ENCODE measurements around the gene GGT6. TPM values are rescaled to one million over a fixed set of nuclear protein-coding genes. Genes with fewer than 3 reads are reported as not detected.

The GGT6 gene
- total RNA-seq, 1 experiment from 2014 or later, result not detected

Other genes starting within 250 kb of the GGT6 start
- 39.8 and 50.6 TPM in 2 replicates for gene UBE2G1, start 193.9 kb downstream of the GGT6 start, total RNA-seq (2014; rRNA removed; shearing (Covaris generic))
- gene SPNS3, start 126.6 kb downstream of the GGT6 start, total RNA-seq (2014; rRNA removed; shearing (Covaris generic)), result not detected in 2 replicates
- gene SPNS2, start 61.7 kb downstream of the GGT6 start, total RNA-seq (2014; rRNA removed; shearing (Covaris generic)), result 0.11 TPM in 1 of 2 replicates, not detected in the other
- gene MYBBP1A, start 5.2 kb downstream of the GGT6 start, total RNA-seq (2014; rRNA removed; shearing (Covaris generic)), result 43.4 and 46.6 TPM in 2 replicates
- not detected in 2 replicates for gene SMTNL2, start 24.0 kb upstream of the GGT6 start, total RNA-seq (2014; rRNA removed; shearing (Covaris generic))
- gene ALOX15, start 81.1 kb upstream of the GGT6 start, total RNA-seq (2014; rRNA removed; shearing (Covaris generic)), result not detected in 2 replicates
- gene PELP1, start 143.6 kb upstream of the GGT6 start, total RNA-seq (2014; rRNA removed; shearing (Covaris generic)), result 18.1 and 28.7 TPM in 2 replicates
- gene ARRB2, start 150.1 kb upstream of the GGT6 start, total RNA-seq (2014; rRNA removed; shearing (Covaris generic)), result 2.6 and 8.2 TPM in 2 replicates
- gene MED11, start 170.9 kb upstream of the GGT6 start, total RNA-seq (2014; rRNA removed; shearing (Covaris generic)), result 16.7 and 26.9 TPM in 2 replicates
- not detected in 2 replicates for gene ZMYND15, start 179.3 kb upstream of the GGT6 start, total RNA-seq (2014; rRNA removed; shearing (Covaris generic))
- not detected in 2 replicates for gene CXCL16, start 179.4 kb upstream of the GGT6 start, total RNA-seq (2014; rRNA removed; shearing (Covaris generic))
- gene TM4SF5, start 211.3 kb upstream of the GGT6 start, total RNA-seq (2014; rRNA removed; shearing (Covaris generic)), result not detected in 2 replicates
- gene VMO1, start 225.8 kb upstream of the GGT6 start, total RNA-seq (2014; rRNA removed; shearing (Covaris generic)), result not detected in 2 replicates
- not detected in 2 replicates for gene GLTPD2, start 228.4 kb upstream of the GGT6 start, total RNA-seq (2014; rRNA removed; shearing (Covaris generic))
- gene PSMB6, start 235.6 kb upstream of the GGT6 start, total RNA-seq (2014; rRNA removed; shearing (Covaris generic)), result 197 and 257 TPM in 2 replicates
- gene PLD2, start 246.6 kb upstream of the GGT6 start, total RNA-seq (2014; rRNA removed; shearing (Covaris generic)), result 7.6 and 16.8 TPM in 2 replicates

All from SJSA1 (cell line).